ENCODE measurements around the gene PARP14.

GRCh38 chr3:122679085-122679881 lies 1.4 kb upstream of the PARP14 start:
- TF ChIP-seq CTCF (IDR thresholded peaks at IDR 0.05) (peak; percentile 64 to 82 (median 78)), POLR2A (IDR thresholded peaks at IDR 0.05) (no peak)

All from breast epithelium (tissue), 3 donors.